Prostate gland (tissue), 2 donors: ENCODE measurements around the gene SLC34A3. TPM values are rescaled to one million over a fixed set of nuclear protein-coding genes. Genes with fewer than 3 reads are reported as not detected.

Experiments
- DNase-seq: peaks from one replicate; pipeline ENCODE4 v3.0.0-alpha.2; 2019; ENCODE audit warnings: low spot score
- H3K27ac ChIP-seq, 2 donors: fragments of 200-600 bp; sonication (generic); 2 replicates each; pipeline ENCODE4 v1.5.1; 2017 to 2019
- H3K27me3 ChIP-seq: fragments of 200-600 bp; sonication (generic); replicated peaks from 2 replicates; pipeline ENCODE4 v1.5.1; 2019; ENCODE audit not compliant: insufficient read depth
- H3K36me3 ChIP-seq, 2 donors: fragments of 200-600 bp; sonication (generic); 1 replicate in 1 of 2; 2 replicates in 1 of 2; pipeline versions ENCODE4 v1.5.1 to v1.8.1; 2017 to 2019
- H3K4me1 ChIP-seq: fragments of 200-600 bp; sonication (generic); replicated peaks from 2 replicates; pipeline ENCODE4 v1.5.1; 2019
- H3K4me3 ChIP-seq, 2 donors: fragments of 200-600 bp; sonication (generic); 2 replicates each; pipeline ENCODE4 v1.5.1; 2017 to 2019
- H3K9me3 ChIP-seq: fragments of 200-600 bp; sonication (generic); 2 replicates; pipeline ENCODE4 v1.5.1; 2017
- CTCF ChIP-seq, 4 experiments: fragments of 200-600 bp in 2 of 4; fragments of 450-650 bp in 2 of 4; sonication (generic) in 2 of 4; IDR thresholded peaks; 1 replicate in 3 of 4; 2 replicates in 1 of 4; pipeline ENCODE4 v1.5.1; 2016 to 2019; ENCODE audit warnings: antibody characterized with exemption in 4 of 4, mild to moderate bottlenecking in 2 of 4, moderate library complexity in 2 of 4
- POLR2A ChIP-seq: fragments of 450-650 bp; IDR thresholded peaks from one replicate; pipeline ENCODE4 v1.6.1; 2016; ENCODE audit warnings: antibody characterized with exemption, mild to moderate bottlenecking
- POLR2AphosphoS5 ChIP-seq: sonication (generic); formaldehyde crosslinking; IDR thresholded peaks from one replicate; pipeline ENCODE4 v1.6.1; 2017; ENCODE audit warnings: antibody characterized with exemption
- WGBS: methylation state at CpG from one replicate; pipeline ENCODE4 v1.1.5; 2018; 5-methylcytosine and 5-hydroxymethylcytosine counted together
- intact Hi-C: fragments of 100-400 bp; cut with DNase I; formaldehyde crosslinking; loops from one replicate; pipeline ENCODE4 v1.14.2; 2022
- total RNA-seq, 2 donors: library from RNA; depleted of rRNA; stranded (reverse); fragments of >200 nt; gene quantifications; one replicate each; pipeline ENCODE4 v1.1.0, GENCODE V29; 2016

The SLC34A3 gene
- total RNA-seq, 2 donors from 2014 or later, result 0.57 TPM; not detected in 1

- intact Hi-C loops, result no loop called here
- DNase-seq, result peak; percentile 91
- peak in 2 of 4 experiments; percentile 39 to 56 for TF ChIP-seq CTCF (IDR thresholded peaks at IDR 0.05)
- TF ChIP-seq POLR2AphosphoS5, result peak; percentile 90
- peak; percentile 82 for TF ChIP-seq POLR2A
- no peaks in the 10 kb centered on the region for H3K36me3 ChIP-seq
- H3K4me3 ChIP-seq, result peak overlapping the region; percentile 20 to 32
- WGBS, result 41% methylated on average over 35 of the region's 36 CpGs
- peaks cover 5% of the 10 kb centered on the region for H3K4me1 ChIP-seq
- H3K27me3 ChIP-seq, result no peaks in the 10 kb centered on the region
- H3K9me3 ChIP-seq, result no peaks in the 10 kb centered on the region
- peak overlapping the region; percentile 72 to 79 for H3K27ac ChIP-seq
Measured at GRCh38 chr9:137217276-137218211, 13.2 kb upstream of the SLC34A3 start.

- intact Hi-C loops, result no loop called here
- Histone ChIP-seq H3K4me1 (peaks cover 5% of the 10 kb centered on the region), H3K4me3 (peak overlapping the region in 1 of 2 donors; percentile 32), H3K36me3 (no peaks in the 10 kb centered on the region), H3K27me3 (no peaks in the 10 kb centered on the region), H3K27ac (peak overlapping the region; percentile 72 to 79), H3K9me3 (no peaks in the 10 kb centered on the region)
- TF ChIP-seq CTCF (IDR thresholded peaks at IDR 0.05) (no peak), POLR2A (no peak), POLR2AphosphoS5 (no peak)
- WGBS, result 89% methylated on average over 30 of the region's 30 CpGs
- no peak for DNase-seq
Measured at GRCh38 chr9:137218212-137218753, 12.4 kb upstream of the SLC34A3 start.

GRCh38 chr9:137218754-137219271 lies 11.9 kb upstream of the SLC34A3 start:
- Histone ChIP-seq H3K4me3 (no peak overlapping the region), H3K27me3 (no peaks in the 10 kb centered on the region), H3K4me1 (peaks cover 5% of the 10 kb centered on the region), H3K9me3 (no peaks in the 10 kb centered on the region), H3K27ac (peak overlapping the region in 1 of 2 donors; percentile 72), H3K36me3 (no peaks in the 10 kb centered on the region)
- intact Hi-C loops, result no loop called here
- WGBS, result 84% methylated on average over 12 of the region's 12 CpGs
- no peak for DNase-seq
- no peak for TF ChIP-seq CTCF (IDR thresholded peaks at IDR 0.05)
- no peak for TF ChIP-seq POLR2A
- TF ChIP-seq POLR2AphosphoS5, result no peak

GRCh38 chr9:137219757-137220316 lies 10.9 kb upstream of the SLC34A3 start:
- no peak overlapping the region for H3K4me3 ChIP-seq
- TF ChIP-seq POLR2AphosphoS5, result no peak
- no peak for TF ChIP-seq POLR2A
- TF ChIP-seq CTCF (IDR thresholded peaks at IDR 0.05), result no peak
- 88% methylated on average over 9 of the region's 10 CpGs for WGBS
- H3K9me3 ChIP-seq, result no peaks in the 10 kb centered on the region
- no peaks in the 10 kb centered on the region for H3K27me3 ChIP-seq
- intact Hi-C loops, result no loop called here
- no peak overlapping the region for H3K27ac ChIP-seq
- H3K36me3 ChIP-seq, result no peaks in the 10 kb centered on the region
- no peak for DNase-seq
- H3K4me1 ChIP-seq, result peaks cover 5% of the 10 kb centered on the region
